NOMO-1 (cell line): ENCODE measurements around the gene EBPL.

Source experiments
- DNase-seq, 2 experiments: peaks; one replicate each; lab custom pipeline; 2025; ENCODE audit not compliant: unreplicated experiment in 2 of 2; lab: John Stamatoyannopoulos, UW

Gene EBPL

GRCh38 chr13:49676581-49677298 lies 14.5 kb downstream of the EBPL start:
- no peak for DNase-seq

GRCh38 chr13:49670828-49671227 lies 20.5 kb downstream of the EBPL start:
- DNase-seq, result no peak

- DNase-seq, result peak; percentile 13 to 37
These were observed 21.5 kb downstream of the EBPL start for GRCh38 chr13:49669735-49670309.

- no peak for DNase-seq
These were observed 23.5 kb downstream of the EBPL start for GRCh38 chr13:49667773-49668172.

DNA sequence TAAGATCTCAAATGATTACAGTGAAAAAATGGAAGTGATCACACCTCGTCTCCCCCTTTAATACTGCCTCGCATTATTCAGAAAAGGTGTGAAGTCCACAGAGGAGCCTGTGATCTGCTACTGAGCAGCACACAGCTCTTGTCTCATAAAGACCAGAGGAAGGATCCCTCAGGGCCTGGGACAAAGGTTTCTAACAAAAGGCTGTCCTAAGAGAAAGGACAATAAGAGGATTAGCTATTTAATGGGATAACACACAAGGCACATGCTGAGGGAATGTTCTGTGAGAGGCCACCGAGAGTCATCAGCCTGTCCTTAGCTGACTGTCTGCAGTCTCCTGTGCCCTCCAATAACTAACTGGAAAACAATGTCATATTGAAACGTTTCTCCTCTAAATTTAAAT lies 26.7 kb downstream of the EBPL start:
- no peak for DNase-seq

GRCh38 chr13:49657241-49657641 lies 34.0 kb downstream of the EBPL start:
- no peak for DNase-seq

DNA sequence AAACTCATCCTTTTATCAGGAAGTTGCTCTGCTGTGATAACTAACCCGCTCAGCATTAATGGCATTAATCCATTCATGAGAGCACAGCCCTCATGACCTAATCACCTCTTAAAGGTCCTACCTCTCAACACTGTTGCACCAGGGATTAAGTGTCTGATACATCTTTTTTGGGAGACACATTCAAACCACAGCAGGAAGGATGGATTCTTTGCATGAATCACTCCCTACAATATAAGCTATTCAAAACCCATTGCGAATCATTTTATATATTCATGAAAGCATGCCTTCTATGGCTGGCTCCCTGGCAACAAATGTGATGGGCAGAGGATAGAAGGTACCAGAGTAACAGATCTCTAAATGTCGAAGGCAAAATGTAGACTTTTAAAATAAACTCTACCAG lies 35.4 kb downstream of the EBPL start:
- DNase-seq, result no peak

DNA sequence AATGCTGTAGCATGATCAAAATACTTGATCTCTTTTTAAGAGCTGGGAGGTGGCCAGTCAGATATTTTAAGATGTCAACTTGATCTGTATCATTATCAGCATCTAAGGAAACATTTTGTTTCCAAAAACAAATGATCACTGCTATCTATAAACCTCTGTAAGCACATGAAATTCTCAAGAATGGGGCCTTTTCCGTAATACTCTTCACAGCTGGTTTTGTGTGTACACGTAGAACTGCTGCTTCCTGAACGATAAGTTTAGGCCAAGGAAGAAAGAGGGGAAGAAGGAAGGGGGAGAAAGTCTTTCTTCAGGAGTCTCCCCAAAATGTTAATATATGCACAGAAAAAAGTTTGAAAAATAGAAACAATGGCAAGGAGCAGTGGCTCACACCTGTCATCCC lies 37.3 kb downstream of the EBPL start:
- DNase-seq, result no peak

- no peak for DNase-seq
These were observed 37.8 kb downstream of the EBPL start for GRCh38 chr13:49653478-49653877.

DNA sequence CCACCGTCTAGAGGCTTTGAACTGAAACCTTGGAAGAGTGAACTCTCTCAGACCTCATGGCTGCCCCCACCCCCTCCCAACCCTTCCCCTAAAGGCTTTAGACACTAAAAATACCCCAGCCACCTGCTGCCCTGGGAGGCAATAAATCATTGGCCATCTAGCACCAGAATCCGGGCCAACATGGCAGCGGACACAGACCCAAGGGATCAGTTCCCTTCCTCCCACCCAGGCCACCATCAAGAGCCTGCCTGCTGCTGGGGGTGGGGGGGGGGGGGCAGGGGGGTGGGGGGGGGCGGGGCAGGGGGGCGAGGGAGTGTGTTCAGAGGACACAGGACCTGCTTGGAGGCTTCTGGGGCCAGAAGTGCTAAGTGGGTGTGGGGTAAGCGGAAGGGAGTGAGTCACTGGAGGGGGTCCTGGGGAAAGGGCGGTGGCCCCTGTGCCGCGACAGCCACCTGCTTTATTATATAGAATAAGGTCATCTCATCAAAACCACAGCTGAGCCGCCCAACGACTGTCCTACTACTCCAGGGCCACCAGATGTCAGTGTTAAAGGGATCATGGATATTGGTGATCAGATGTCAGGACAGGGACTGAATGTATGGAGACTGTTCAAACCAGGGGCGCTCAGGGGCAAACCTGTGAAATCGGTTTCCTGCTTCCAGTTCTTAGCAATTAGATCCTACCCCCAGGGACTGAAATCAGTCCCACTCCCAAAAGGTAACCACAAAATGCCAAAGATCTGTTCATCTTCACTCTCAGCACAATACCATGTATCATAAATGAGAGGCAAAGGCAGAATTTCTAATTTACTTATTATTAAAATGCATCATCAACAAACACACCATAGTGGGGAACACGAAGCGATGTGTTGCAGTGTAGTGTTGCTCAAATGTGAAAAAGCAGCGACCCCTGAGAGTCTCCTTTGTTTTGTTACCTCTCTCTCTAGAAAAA lies 38.7 kb downstream of the EBPL start:
- peak in 1 of 2 experiments; percentile 66 for DNase-seq

- no peak for DNase-seq
These were observed 39.5 kb downstream of the EBPL start for GRCh38 chr13:49651570-49652354.

DNA sequence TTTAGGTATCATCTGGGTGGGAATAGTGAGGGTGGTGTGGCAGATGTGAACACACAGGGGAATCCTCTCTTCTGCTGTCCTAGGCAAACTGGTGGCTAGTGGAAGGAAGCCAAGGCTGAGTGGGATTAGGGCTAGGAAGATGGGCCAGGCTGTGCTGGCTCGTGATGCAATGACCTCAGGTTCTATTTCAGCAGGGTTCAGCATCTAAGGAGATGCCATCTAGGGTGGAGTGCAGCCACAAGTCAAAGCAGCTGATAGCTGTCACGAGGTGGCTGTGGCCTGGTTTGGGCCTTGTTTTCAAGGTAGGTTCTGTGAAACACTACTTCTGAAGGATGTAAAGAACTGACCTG lies 41.3 kb downstream of the EBPL start:
- DNase-seq, result no peak

GRCh38 chr13:49649244-49649962 lies 41.9 kb downstream of the EBPL start:
- no peak for DNase-seq

GRCh38 chr13:49646688-49647087 lies 44.6 kb downstream of the EBPL start:
- DNase-seq, result no peak

GRCh38 chr13:49645451-49645850 lies 45.8 kb downstream of the EBPL start:
- no peak for DNase-seq

GRCh38 chr13:49643035-49643646 lies 48.1 kb downstream of the EBPL start:
- DNase-seq, result peak; percentile 74 to 79

DNA sequence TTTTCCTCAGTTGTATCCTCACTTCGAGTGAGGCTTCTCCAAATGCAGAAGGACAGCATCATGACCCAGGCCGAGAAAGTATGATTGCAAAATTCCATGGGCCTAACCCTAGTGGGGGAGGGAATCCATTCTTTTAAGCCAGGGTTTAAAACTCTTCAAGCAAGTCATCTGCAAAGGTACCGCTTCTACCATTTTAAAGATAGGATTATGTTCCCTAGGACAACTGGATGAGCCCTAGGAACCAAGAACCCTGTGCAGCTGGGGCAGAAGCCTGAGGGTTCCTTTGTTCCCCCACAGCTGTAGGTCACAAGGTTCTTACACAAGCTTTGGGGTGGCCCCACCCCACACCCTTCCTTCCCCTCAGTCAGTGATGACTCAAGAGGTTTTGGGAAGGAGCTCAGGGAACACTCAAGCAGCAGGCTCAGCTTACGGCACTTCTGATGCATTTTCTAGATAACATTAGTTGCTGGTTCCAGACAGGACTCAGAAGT lies 49.4 kb downstream of the EBPL start:
- DNase-seq, result peak; percentile 80

DNA sequence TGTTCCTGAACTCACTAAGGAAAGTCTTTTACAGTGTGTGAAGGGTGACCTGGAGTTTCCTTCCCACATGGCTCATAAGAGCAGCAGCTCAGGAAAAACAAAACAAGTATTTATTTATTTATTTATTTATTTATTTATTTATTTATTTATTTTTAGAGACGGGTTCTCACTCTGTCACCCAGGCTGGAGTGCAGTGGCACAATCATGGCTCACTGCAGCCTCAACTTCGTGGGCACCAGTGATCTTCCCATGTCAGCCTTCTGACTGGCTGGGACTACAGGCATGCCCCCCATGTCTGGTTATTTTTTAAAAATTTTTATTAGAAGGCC lies 52.6 kb downstream of the EBPL start:
- no peak for DNase-seq

- DNase-seq, result no peak
These were observed 53.1 kb downstream of the EBPL start for GRCh38 chr13:49638030-49638743.
